H1 (cell line): ENCODE results near the gene HELT. TPM values are rescaled to one million over a fixed set of nuclear protein-coding genes. Genes with fewer than 3 reads are reported as not detected.

Source experiments
- CTCF ChIA-PET: fragments of 300-600 bp; sonication (Branson Sonifier 250); formaldehyde crosslinking; loops from one replicate; lab custom pipeline; 2021; ENCODE audit not compliant: partially characterized antibody; lab: Charles Lee
- POLR2A ChIA-PET: fragments of 300-600 bp; sonication (Branson Sonifier 250); formaldehyde crosslinking; loops from one replicate; lab custom pipeline; 2021; ENCODE audit warnings: inconsistent platforms; ENCODE audit not compliant: partially characterized antibody; lab: Charles Lee
- DNase-seq, 2 experiments: peaks; one replicate each; pipeline versions ENCODE4 v3.0.0 to v3.0.0-alpha.2; 2010 to 2022; ENCODE audit warnings: low spot score in 2 of 2, low read depth in 1 of 2, mixed read lengths in 1 of 2
- FAIRE-seq: peaks from 2 replicates; lab custom pipeline; 2011; peaks lifted over from hg19 to GRCh38; lab: Jason Lieb, UNC
- H2AFZ ChIP-seq: 2 replicates; pipeline ENCODE4 v1.8.1; 2012; ENCODE audit warnings: low read length, inconsistent platforms
- H2AK5ac ChIP-seq: 2 replicates; pipeline ENCODE4 v1.6.1; 2013; ENCODE audit warnings: low read depth, low read length
- H2BK120ac ChIP-seq: replicated peaks from 2 replicates; pipeline ENCODE3; 2013; ENCODE audit warnings: low read depth, low read length, inconsistent platforms
- H2BK12ac ChIP-seq: 2 replicates; pipeline ENCODE4 v1.6.1; 2013; ENCODE audit warnings: low read depth, low read length
- H2BK15ac ChIP-seq: 2 replicates; pipeline ENCODE4 v1.6.1; 2013; ENCODE audit warnings: low read length
- H2BK20ac ChIP-seq: 2 replicates; pipeline ENCODE4 v1.6.1; 2013; ENCODE audit warnings: low read length
- H2BK5ac ChIP-seq: 2 replicates; pipeline ENCODE4 v1.6.1; 2013; ENCODE audit warnings: low read depth, low read length
- H3K14ac ChIP-seq: 2 replicates; pipeline ENCODE4 v1.6.1; 2013; ENCODE audit warnings: inconsistent platforms; ENCODE audit not compliant: insufficient read length
- H3K18ac ChIP-seq: 2 replicates; pipeline ENCODE4 v1.6.1; 2013; ENCODE audit warnings: low read length; ENCODE audit errors: extremely low read depth
- H3K23ac ChIP-seq: 2 replicates; pipeline ENCODE4 v1.6.1; 2013; ENCODE audit warnings: inconsistent platforms; ENCODE audit not compliant: insufficient read length
- H3K23me2 ChIP-seq: 2 replicates; pipeline ENCODE4 v1.6.1; 2013; ENCODE audit warnings: low read depth, low read length
- H3K27ac ChIP-seq: 2 replicates; pipeline ENCODE4 v1.6.1; 2011; ENCODE audit warnings: low read depth, low read length, inconsistent platforms
- H3K27me3 ChIP-seq, 4 experiments: replicated peaks in 1 of 4; 1 replicate in 1 of 4; 2 replicates in 3 of 4; pipeline versions ENCODE4 v1.6.1 to v1.8.1; 2011 to 2013; ENCODE audit warnings: low read length in 3 of 4, mild to moderate bottlenecking in 3 of 4, inconsistent platforms in 2 of 4, mixed read lengths in 2 of 4, moderate library complexity in 1 of 4; ENCODE audit not compliant: control insufficient read depth in 3 of 4, insufficient read depth in 3 of 4; ENCODE audit errors: extremely low read depth in 1 of 4
- H3K36me3 ChIP-seq, 4 experiments: 2 replicates each; pipeline versions ENCODE4 v1.6.1 to v1.8.1; 2011 to 2013; ENCODE audit warnings: mild to moderate bottlenecking in 4 of 4, low read length in 3 of 4, moderate library complexity in 2 of 4, control low read depth in 1 of 4, inconsistent platforms in 1 of 4; ENCODE audit not compliant: insufficient read depth in 4 of 4, control insufficient read depth in 2 of 4
- H3K4ac ChIP-seq: replicated peaks from 2 replicates; pipeline ENCODE3; 2013; ENCODE audit warnings: low read length, low read depth, mixed read lengths, inconsistent platforms; ENCODE audit not compliant: insufficient read length
- H3K4me1 ChIP-seq, 4 experiments: replicated peaks in 1 of 4; 1 replicate in 1 of 4; 2 replicates in 3 of 4; pipeline versions ENCODE4 v1.6.1 to v1.8.1; 2011 to 2013; ENCODE audit warnings: low read length in 3 of 4, inconsistent platforms in 2 of 4, mixed read lengths in 1 of 4; ENCODE audit not compliant: insufficient read depth in 4 of 4, control insufficient read depth in 3 of 4
- H3K4me2 ChIP-seq, 2 experiments: 2 replicates each; pipeline versions ENCODE4 v1.6.1 to v1.8.1; 2011 to 2013; ENCODE audit warnings: low read depth in 2 of 2, low read length in 2 of 2, control low read depth in 1 of 2, inconsistent platforms in 1 of 2, mild to moderate bottlenecking in 1 of 2; ENCODE audit not compliant: insufficient read depth in 1 of 2
- H3K4me3 ChIP-seq, 4 experiments: fragments of 200-600, 300-600 bp in 1 of 4; sonication (generic), shearing (Covaris generic), sonication (Bioruptor Twin) in 1 of 4; 2 replicates each; pipeline versions ENCODE4 v1.5.1 to v1.8.1; 2011 to 2016; ENCODE audit warnings: low read length in 4 of 4, low read depth in 3 of 4, control low read depth in 2 of 4, inconsistent platforms in 2 of 4, mild to moderate bottlenecking in 2 of 4, mixed read lengths in 1 of 4, moderate library complexity in 1 of 4; ENCODE audit not compliant: insufficient read depth in 2 of 4; ENCODE audit errors: extremely low read depth in 1 of 4
- H3K56ac ChIP-seq: replicated peaks from 2 replicates; pipeline ENCODE3; 2013; ENCODE audit warnings: low read depth, mild to moderate bottlenecking, mixed read lengths, low read length, inconsistent platforms; ENCODE audit not compliant: insufficient read length
- H3K79me1 ChIP-seq: 2 replicates; pipeline ENCODE4 v1.6.1; 2013; ENCODE audit warnings: low read depth, low read length, control low read depth
- H3K79me2 ChIP-seq, 2 experiments: 2 replicates each; pipeline versions ENCODE4 v1.6.1 to v1.8.1; 2012 to 2013; ENCODE audit warnings: low read length in 2 of 2, mild to moderate bottlenecking in 2 of 2, inconsistent platforms in 1 of 2; ENCODE audit not compliant: insufficient read depth in 2 of 2, control insufficient read depth in 1 of 2
- H3K9ac ChIP-seq, 4 experiments: replicated peaks in 1 of 4; 1 replicate in 1 of 4; 2 replicates in 3 of 4; pipeline versions ENCODE4 v1.6.1 to v1.8.1; 2011 to 2013; ENCODE audit warnings: low read depth in 3 of 4, low read length in 3 of 4, control low read depth in 2 of 4, mild to moderate bottlenecking in 2 of 4, moderate library complexity in 2 of 4, inconsistent platforms in 1 of 4; ENCODE audit errors: extremely low read depth in 1 of 4
- H3K9me3 ChIP-seq, 2 experiments: 2 replicates each; pipeline versions ENCODE4 v1.6.1 to v1.8.1; 2012 to 2013; ENCODE audit warnings: mild to moderate bottlenecking in 2 of 2, moderate library complexity in 2 of 2, control low read depth in 1 of 2, inconsistent platforms in 1 of 2, low read depth in 1 of 2, low read length in 1 of 2, mixed read lengths in 1 of 2; ENCODE audit not compliant: insufficient read depth in 2 of 2
- H4K20me1 ChIP-seq, 2 experiments: replicated peaks in 1 of 2; 2 replicates each; pipeline versions ENCODE3 to v1.8.1; 2011 to 2013; ENCODE audit warnings: inconsistent platforms in 2 of 2, low read length in 2 of 2, mild to moderate bottlenecking in 1 of 2; ENCODE audit not compliant: insufficient read depth in 2 of 2, control insufficient read depth in 1 of 2
- H4K5ac ChIP-seq: 2 replicates; pipeline ENCODE4 v1.6.1; 2013; ENCODE audit warnings: low read length, low read depth, mixed read lengths, inconsistent platforms; ENCODE audit not compliant: insufficient read length
- H4K8ac ChIP-seq: 2 replicates; pipeline ENCODE4 v1.8.0; 2013; ENCODE audit warnings: mild to moderate bottlenecking, moderate library complexity, low read length, inconsistent platforms; ENCODE audit not compliant: insufficient read depth; ENCODE audit errors: extremely low read depth
- H4K91ac ChIP-seq: replicated peaks from 2 replicates; pipeline ENCODE3; 2013; ENCODE audit warnings: low read length, mixed read lengths, inconsistent platforms; ENCODE audit not compliant: insufficient read length
- whole genome bisulfite sequencing, 2 experiments: shearing (Covaris generic) in 1 of 2; methylation state at CpG; one replicate each; pipeline versions ENCODE4 v1.1.6 to v1.1.7; 2013 to 2015; ENCODE audit warnings: low lambda C conversion rate in 2 of 2, mixed read lengths in 2 of 2, inconsistent platforms in 1 of 2, low coverage in 1 of 2, missing lambda C conversion rate in 1 of 2; ENCODE audit not compliant: insufficient replicate concordance in 2 of 2, insufficient coverage in 1 of 2, insufficient read length in 1 of 2; ENCODE audit errors: extremely low coverage in 1 of 2, missing lambda C conversion rate in 1 of 2; 5-methylcytosine and 5-hydroxymethylcytosine counted together
- polyA plus RNA-seq, 7 experiments: library from polyadenylated mRNA; depleted of rRNA in 3 of 7; stranded (reverse) in 5 of 7; unstranded in 2 of 7; fragments of >200 nt in 5 of 7; fragments of 200-250 nt in 2 of 7; gene quantifications; 1 replicate in 5 of 7; 2 replicates in 1 of 7; 4 replicates in 1 of 7; pipeline versions ENCODE4 v1.2.1 to v1.2.3, GENCODE V29; 2011 to 2013; ENCODE audit warnings: missing spikeins in 2 of 7, mixed read lengths in 2 of 7
- total RNA-seq: library from RNA; stranded (reverse); fragmentation: NEBNext Ultra II Directional; extraction: Animal tissue kit (Norgen Biotek cat#: 25700); gene quantifications from 2 replicates; pipeline ENCODE4 v1.2.1, GENCODE V29; 2021
- TF ChIP-seq, protein P1 (sequence below): IDR thresholded peaks from 2 replicates; pipeline ENCODE4 v1.6.1; 2011; ENCODE audit warnings: low read length, improper control_type of control experiment

Gene HELT
- total and polyA plus RNA-seq, 2 of the 8 experiments (the other 6 are each of a cell fraction or from before 2014, with no cell fraction given), result 0.32 to 0.35 TPM

DNA sequence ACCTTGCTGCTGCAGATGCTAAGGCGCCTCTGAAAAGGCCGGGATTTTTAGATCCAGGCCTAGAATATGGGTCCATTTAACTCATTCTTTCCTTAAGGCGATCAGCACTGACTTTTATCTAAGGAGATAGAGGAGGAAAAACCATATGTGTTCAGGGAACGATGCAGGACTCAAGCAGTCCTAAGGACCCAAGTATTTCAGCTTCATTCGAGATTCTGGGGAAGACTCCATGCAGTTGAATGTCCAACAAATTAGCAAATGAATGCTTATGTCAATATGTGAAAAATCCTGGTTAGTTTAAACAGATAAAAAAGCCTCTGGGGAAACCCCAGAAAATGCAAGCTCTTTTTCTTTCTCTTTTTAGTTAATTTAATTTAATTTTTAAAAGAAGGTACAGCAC lies 36.0 kb downstream of the HELT start:
- no peak overlapping the region for H2BK5ac ChIP-seq
- POLR2A ChIA-PET, result no interaction called here
- no peaks in the 10 kb centered on the region for H3K79me2 ChIP-seq
- H3K9ac ChIP-seq, result no peak overlapping the region
- no peak overlapping the region for H2AFZ ChIP-seq
- no peak overlapping the region for H2BK15ac ChIP-seq
- peaks cover 3 to 14% (median 8%) of the 10 kb centered on the region in 4 experiments; a peak in 5 of 7 replicates for H3K4me1 ChIP-seq
- H3K79me1 ChIP-seq, result no peaks in the 10 kb centered on the region
- CTCF ChIA-PET, result interaction anchor here (1.0 to 1.2 kb wide), 4 partner anchors 13 to 43 kb away, joined by 3 read pairs; no protein-coding TSS in a partner anchor
- H3K56ac ChIP-seq, result no peak overlapping the region
- TF ChIP-seq, protein P1, sequence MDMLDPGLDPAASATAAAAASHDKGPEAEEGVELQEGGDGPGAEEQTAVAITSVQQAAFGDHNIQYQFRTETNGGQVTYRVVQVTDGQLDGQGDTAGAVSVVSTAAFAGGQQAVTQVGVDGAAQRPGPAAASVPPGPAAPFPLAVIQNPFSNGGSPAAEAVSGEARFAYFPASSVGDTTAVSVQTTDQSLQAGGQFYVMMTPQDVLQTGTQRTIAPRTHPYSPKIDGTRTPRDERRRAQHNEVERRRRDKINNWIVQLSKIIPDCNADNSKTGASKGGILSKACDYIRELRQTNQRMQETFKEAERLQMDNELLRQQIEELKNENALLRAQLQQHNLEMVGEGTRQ, result no peak
- no peaks in the 10 kb centered on the region for H3K23me2 ChIP-seq
- no peak overlapping the region for H4K5ac ChIP-seq
- no peak overlapping the region for H3K18ac ChIP-seq
- H3K14ac ChIP-seq, result no peak overlapping the region
- no peak overlapping the region for H2AK5ac ChIP-seq
- FAIRE-seq, result peak; percentile 50
- H2BK120ac ChIP-seq, result no peak overlapping the region
- no peak overlapping the region for H4K8ac ChIP-seq
- DNase-seq, result no peak
- H3K4ac ChIP-seq, result no peak overlapping the region
- WGBS, 2 experiments, result 66% methylated on average over 5 of the region's 5 CpGs; no CpG with 5 or more reads in 1 of the 2 experiments
- H3K27me3 ChIP-seq, result no peaks in the 10 kb centered on the region
- H4K20me1 ChIP-seq, result no peaks in the 10 kb centered on the region
- H3K4me2 ChIP-seq, result peak overlapping the region; percentile 21 to 41; a peak in 2 of 4 replicates
- no peaks in the 10 kb centered on the region for H3K36me3 ChIP-seq
- no peak overlapping the region for H2BK12ac ChIP-seq
- no peak overlapping the region for H3K23ac ChIP-seq
- peaks cover 15 to 17% of the 10 kb centered on the region in 2 experiments for H3K9me3 ChIP-seq
- H2BK20ac ChIP-seq, result no peak overlapping the region
- H4K91ac ChIP-seq, result no peak overlapping the region
- H3K27ac ChIP-seq, result no peak overlapping the region
- no peak overlapping the region for H3K4me3 ChIP-seq
